Stomach (tissue), 4 donors: ENCODE measurements around the gene SPINK2.

Experiments used
- CTCF ChIP-seq, 7 experiments: fragments of 450-650 bp in 4 of 7; fragments of 200-600 bp in 3 of 7; sonication (generic) in 3 of 7; IDR thresholded peaks; one replicate each; pipeline ENCODE4 v1.5.1; 2016 to 2019; ENCODE audit warnings: antibody characterized with exemption in 7 of 7, control low read depth in 2 of 7, mild to moderate bottlenecking in 1 of 7
- POLR2A ChIP-seq, 4 donors: fragments of 450-650 bp; IDR thresholded peaks; one replicate each; pipeline ENCODE4 v1.6.1; 2016; ENCODE audit warnings: antibody characterized with exemption in 4 of 4, control low read depth in 2 of 4, mild to moderate bottlenecking in 1 of 4, moderate library complexity in 1 of 4

- no peak for TF ChIP-seq CTCF (IDR thresholded peaks at IDR 0.05)
- TF ChIP-seq POLR2A (IDR thresholded peaks at IDR 0.05): no peak
These were observed 34.5 kb downstream of the SPINK2 start for GRCh38 chr4:56786955-56787354.
